ENCODE results near the gene PXT1. TPM values are rescaled to one million over a fixed set of nuclear protein-coding genes. Genes with fewer than 3 reads are reported as not detected.

PXT1 gene
- total RNA-seq, 3 donors from 2014 or later (not counting 1 experiment from before 2014, with no cell fraction given) = 0.27 to 1.0 (median 0.28) TPM

DNA sequence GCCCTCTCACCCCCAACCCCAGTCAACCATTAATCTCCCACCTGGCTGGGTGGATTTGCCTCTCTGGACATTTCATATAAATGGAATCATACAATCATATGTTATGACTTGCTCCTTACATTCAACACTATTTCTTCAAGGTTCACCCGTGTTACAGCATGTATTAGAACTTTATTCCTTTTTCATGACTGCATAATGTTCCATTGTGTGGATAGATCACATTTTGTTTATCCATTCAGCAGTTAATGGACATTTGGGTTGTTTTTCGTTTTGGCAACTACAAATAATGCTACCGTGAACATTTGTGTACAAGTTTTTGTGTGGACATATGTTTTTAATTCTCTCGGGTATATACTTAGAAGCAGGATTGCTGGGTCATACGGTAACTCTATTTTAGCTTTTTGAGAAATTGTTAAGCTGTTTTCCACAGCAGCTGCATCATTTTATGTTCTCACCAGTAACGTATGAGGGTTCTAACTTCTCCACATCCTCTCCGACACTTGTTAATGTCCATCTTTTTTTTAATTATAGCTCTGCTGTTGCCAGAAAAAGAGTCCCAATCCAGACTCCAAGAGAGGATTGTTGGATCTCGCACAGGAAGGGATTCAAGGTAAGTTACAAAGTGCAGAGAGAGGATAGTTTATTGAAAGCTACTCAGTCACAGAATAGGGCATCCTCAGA, 90.0 kb downstream of the PXT1 start:
- TF ChIP-seq, protein P1, sequence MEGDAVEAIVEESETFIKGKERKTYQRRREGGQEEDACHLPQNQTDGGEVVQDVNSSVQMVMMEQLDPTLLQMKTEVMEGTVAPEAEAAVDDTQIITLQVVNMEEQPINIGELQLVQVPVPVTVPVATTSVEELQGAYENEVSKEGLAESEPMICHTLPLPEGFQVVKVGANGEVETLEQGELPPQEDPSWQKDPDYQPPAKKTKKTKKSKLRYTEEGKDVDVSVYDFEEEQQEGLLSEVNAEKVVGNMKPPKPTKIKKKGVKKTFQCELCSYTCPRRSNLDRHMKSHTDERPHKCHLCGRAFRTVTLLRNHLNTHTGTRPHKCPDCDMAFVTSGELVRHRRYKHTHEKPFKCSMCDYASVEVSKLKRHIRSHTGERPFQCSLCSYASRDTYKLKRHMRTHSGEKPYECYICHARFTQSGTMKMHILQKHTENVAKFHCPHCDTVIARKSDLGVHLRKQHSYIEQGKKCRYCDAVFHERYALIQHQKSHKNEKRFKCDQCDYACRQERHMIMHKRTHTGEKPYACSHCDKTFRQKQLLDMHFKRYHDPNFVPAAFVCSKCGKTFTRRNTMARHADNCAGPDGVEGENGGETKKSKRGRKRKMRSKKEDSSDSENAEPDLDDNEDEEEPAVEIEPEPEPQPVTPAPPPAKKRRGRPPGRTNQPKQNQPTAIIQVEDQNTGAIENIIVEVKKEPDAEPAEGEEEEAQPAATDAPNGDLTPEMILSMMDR (IDR thresholded peaks at IDR 0.05) = no peak
- Mint-ChIP-seq H3K27ac (no peak overlapping the region), H3K4me1 (peaks cover 0 to 1% of the 10 kb centered on the region in 2 donors), H3K9me3 (no peaks in the 10 kb centered on the region), H3K36me3 (no peaks in the 10 kb centered on the region), H3K27me3 (ENCODE audit: low read depth in 2 of 2) (peaks cover 17 to 23% of the 10 kb centered on the region in 2 donors), H3K4me3 (no peak overlapping the region)
- no peak overlapping the region for H3K4me3 ChIP-seq (ENCODE audit: low read length)
- DNase-seq (no peak), ATAC-seq (no peak)
- intact Hi-C loops (cut with micrococcal nuclease) = no loop called here
- no peaks in the 10 kb centered on the region for H3K9me3 ChIP-seq (ENCODE audit: control insufficient read depth, insufficient read depth, low read length)
- H3K4me1 ChIP-seq (ENCODE audit: control insufficient read depth, insufficient read depth, low read length) = no peaks in the 10 kb centered on the region
- H3K27ac ChIP-seq (ENCODE audit: low read length) = no peak overlapping the region
- H3K36me3 ChIP-seq (ENCODE audit: control insufficient read depth, insufficient read depth, low read length) = no peaks in the 10 kb centered on the region
- WGBS (ENCODE audit: insufficient coverage) = 86% methylated on average over 8 of the region's 8 CpGs
- H3K27me3 ChIP-seq (ENCODE audit: control insufficient read depth, insufficient read depth, low read length) = no peaks in the 10 kb centered on the region

DNA sequence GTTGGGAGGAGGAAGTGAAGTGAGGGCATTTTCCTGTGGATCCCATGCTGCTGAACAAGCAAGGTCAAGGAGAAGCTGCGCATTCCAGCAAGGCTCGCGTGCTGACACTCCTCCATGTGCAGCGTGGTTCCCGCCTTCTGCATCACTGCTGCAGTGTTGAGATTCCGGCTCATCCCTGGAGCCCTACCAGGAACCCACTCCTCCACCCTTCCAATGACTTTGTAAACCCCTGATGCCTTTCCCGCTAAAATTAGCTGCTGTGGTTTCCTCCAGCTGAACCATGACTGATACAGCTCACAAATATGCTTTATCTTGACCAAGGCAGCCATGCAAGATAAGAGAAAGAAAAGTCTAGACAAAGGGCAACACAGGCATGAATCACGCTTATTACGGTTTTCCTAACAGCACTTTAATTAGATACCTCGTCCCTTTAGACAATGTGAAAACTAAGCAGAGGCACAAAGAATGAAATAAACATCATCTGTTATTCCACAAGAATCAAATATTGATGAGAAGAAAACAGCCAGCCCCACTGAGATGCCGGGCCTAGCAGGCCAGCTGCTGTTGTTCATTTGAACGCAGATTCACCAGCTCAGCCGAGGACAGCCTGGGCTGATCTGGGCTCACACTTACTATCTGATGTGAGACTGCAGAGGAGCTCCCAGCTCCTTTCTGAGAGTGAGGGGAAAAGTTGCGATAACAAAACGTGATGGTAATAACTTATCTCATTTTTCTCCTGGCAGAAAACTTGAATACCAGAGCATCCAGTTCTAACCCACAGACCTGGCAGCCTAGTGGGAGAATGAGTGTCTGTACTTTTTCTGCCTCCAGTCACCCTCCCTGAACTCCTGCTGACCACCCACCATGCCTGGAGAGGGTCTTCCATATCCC, 91.7 kb downstream of the PXT1 start:
- intact Hi-C loops (cut with micrococcal nuclease) = no loop called here
- Histone ChIP-seq H3K27ac (ENCODE audit: low read length) (no peak overlapping the region), H3K27me3 (ENCODE audit: control insufficient read depth, insufficient read depth, low read length) (no peaks in the 10 kb centered on the region), H3K9me3 (ENCODE audit: control insufficient read depth, insufficient read depth, low read length) (no peaks in the 10 kb centered on the region), H3K36me3 (ENCODE audit: control insufficient read depth, insufficient read depth, low read length) (no peaks in the 10 kb centered on the region), H3K4me3 (ENCODE audit: low read length) (no peak overlapping the region), H3K4me1 (ENCODE audit: control insufficient read depth, insufficient read depth, low read length) (no peaks in the 10 kb centered on the region)
- 75% methylated on average over 14 of the region's 15 CpGs for WGBS (ENCODE audit: insufficient coverage)
- TF ChIP-seq, protein P1 (IDR thresholded peaks at IDR 0.05) = no peak
- no peaks in the 10 kb centered on the region for H3K9me3 Mint-ChIP-seq
- H3K4me3 Mint-ChIP-seq = no peak overlapping the region
- H3K4me1 Mint-ChIP-seq = no peaks in the 10 kb centered on the region
- ATAC-seq (no peak), DNase-seq (no peak)
- no peak overlapping the region for H3K27ac Mint-ChIP-seq
- H3K36me3 Mint-ChIP-seq = no peaks in the 10 kb centered on the region
- H3K27me3 Mint-ChIP-seq (ENCODE audit: low read depth in 2 of 2) = peaks cover 14% of the 10 kb centered on the region in 2 donors

DNA sequence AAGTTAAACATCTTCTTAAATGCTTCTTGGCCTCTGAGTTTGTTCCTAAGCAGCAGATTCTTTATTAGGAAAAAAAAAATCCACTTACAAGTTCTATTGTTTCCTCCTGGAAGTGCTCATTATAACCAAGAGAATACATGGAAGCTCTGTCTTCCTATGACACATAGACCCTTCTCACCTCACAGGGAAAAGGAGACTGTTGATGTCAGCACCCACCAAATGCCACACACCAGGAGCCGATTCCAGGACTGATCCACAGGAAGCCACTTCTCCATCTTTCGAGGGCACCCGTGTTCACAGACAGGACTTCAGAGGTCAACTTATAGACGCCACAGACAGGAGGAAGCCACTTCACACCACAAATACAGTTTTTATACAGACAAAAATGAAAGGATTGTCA, 92.6 kb downstream of the PXT1 start:
- H3K4me1 ChIP-seq (ENCODE audit: control insufficient read depth, insufficient read depth, low read length) = no peaks in the 10 kb centered on the region
- Mint-ChIP-seq H3K27ac (no peak overlapping the region), H3K4me1 (no peaks in the 10 kb centered on the region), H3K4me3 (no peak overlapping the region), H3K27me3 (ENCODE audit: low read depth in 2 of 2) (peaks cover 13 to 14% of the 10 kb centered on the region in 2 donors), H3K36me3 (no peaks in the 10 kb centered on the region), H3K9me3 (no peaks in the 10 kb centered on the region)
- H3K27me3 ChIP-seq (ENCODE audit: control insufficient read depth, insufficient read depth, low read length) = no peaks in the 10 kb centered on the region
- H3K9me3 ChIP-seq (ENCODE audit: control insufficient read depth, insufficient read depth, low read length) = no peaks in the 10 kb centered on the region
- no peak overlapping the region for H3K27ac ChIP-seq (ENCODE audit: low read length)
- 34% methylated on average over 4 of the region's 4 CpGs for WGBS (ENCODE audit: insufficient coverage)
- TF ChIP-seq, protein P1 (IDR thresholded peaks at IDR 0.05) = no peak
- intact Hi-C loops (cut with micrococcal nuclease) = no loop called here
- no peak overlapping the region for H3K4me3 ChIP-seq (ENCODE audit: low read length)
- ATAC-seq (no peak), DNase-seq (no peak)
- no peaks in the 10 kb centered on the region for H3K36me3 ChIP-seq (ENCODE audit: control insufficient read depth, insufficient read depth, low read length)
